Left ventricle myocardium inferior (tissue), 1 donor: ENCODE results near the gene ASB18. TPM values are rescaled to one million over a fixed set of nuclear protein-coding genes. Genes with fewer than 3 reads are reported as not detected.

Source experiments
- DNase-seq: peaks from one replicate; pipeline ENCODE4 v3.0.0-alpha.2; 2020
- H3K27ac ChIP-seq: fragments of 200-600 bp; replicated peaks from 2 replicates; pipeline ENCODE4 v1.8.0; 2021
- H3K27me3 ChIP-seq: fragments of 200-600 bp; 2 replicates; pipeline ENCODE4 v1.8.0; 2021; ENCODE audit warnings: low read depth
- H3K36me3 ChIP-seq: fragments of 200-600 bp; 2 replicates; pipeline ENCODE4 v1.8.0; 2021
- H3K4me1 ChIP-seq: fragments of 200-600 bp; 2 replicates; pipeline ENCODE4 v1.8.0; 2021
- H3K4me3 ChIP-seq: fragments of 200-600 bp; 2 replicates; pipeline ENCODE4 v1.8.0; 2021; ENCODE audit warnings: mild to moderate bottlenecking, moderate library complexity
- H3K9me3 ChIP-seq: fragments of 200-600 bp; replicated peaks from 2 replicates; pipeline ENCODE4 v1.8.0; 2021
- intact Hi-C: fragments of 100-400 bp; cut with micrococcal nuclease; formaldehyde crosslinking; loops from one replicate; pipeline ENCODE4 v1.11.0; 2022
- total RNA-seq: library from RNA; stranded (reverse); fragmentation: NEBNext Ultra II Directional; extraction: Animal tissue kit (Norgen Biotek cat#: 25700); gene quantifications from one replicate; pipeline ENCODE4 v1.2.1, GENCODE V29; 2021
- TF ChIP-seq, protein P1 (sequence below): fragments of 200-600 bp; IDR thresholded peaks from 2 replicates; pipeline ENCODE4 v1.8.0; 2021; ENCODE audit warnings: antibody characterized with exemption, mild to moderate bottlenecking, borderline replicate concordance
- donor health status: DM: no; HTN: yes; CAD: no; lungs with severe emphysema.

Gene ASB18
- total RNA-seq, 1 donor from 2014 or later: 11.3 TPM

DNA sequence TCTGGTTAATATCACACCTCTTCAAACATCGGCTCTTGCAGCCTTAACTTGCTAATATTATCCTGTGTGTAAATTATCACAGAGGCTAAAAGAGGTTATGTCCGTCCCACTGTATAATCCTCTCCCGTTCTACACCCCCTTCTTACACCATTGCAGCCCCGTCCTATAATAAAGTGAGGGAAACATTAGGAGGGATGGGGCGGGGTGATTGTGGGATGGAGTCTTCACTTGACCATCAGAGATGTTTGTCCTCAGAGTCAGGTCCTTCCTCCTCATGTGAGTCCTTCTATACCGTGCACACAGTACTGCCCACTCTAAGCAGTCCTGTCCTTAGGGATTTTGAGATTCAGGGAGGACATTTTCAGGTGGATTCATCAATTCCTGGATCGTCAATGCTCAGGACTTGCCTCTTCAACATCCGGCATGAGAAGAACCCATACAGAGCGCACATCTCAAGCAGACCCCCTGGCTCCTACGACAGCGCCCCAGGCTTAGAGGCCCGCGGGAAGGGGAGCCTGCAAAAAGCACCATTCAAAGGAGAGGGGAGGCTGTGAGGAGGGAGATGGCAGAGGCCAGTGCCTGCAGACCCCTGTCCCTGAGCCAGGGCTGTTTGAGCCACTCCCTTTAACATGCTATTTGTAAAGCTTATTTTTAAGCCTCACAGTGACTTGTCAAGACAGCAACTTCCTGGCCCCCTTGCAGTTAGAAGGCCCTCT lies 42.8 kb upstream of the ASB18 start:
- Histone ChIP-seq H3K27me3 (no peaks in the 10 kb centered on the region), H3K36me3 (no peaks in the 10 kb centered on the region), H3K4me1 (no peaks in the 10 kb centered on the region), H3K27ac (no peak overlapping the region), H3K9me3 (peaks cover 2% of the 10 kb centered on the region), H3K4me3 (no peak overlapping the region)
- no peak for DNase-seq
- intact Hi-C loops: no loop called here
- TF ChIP-seq, protein P1, sequence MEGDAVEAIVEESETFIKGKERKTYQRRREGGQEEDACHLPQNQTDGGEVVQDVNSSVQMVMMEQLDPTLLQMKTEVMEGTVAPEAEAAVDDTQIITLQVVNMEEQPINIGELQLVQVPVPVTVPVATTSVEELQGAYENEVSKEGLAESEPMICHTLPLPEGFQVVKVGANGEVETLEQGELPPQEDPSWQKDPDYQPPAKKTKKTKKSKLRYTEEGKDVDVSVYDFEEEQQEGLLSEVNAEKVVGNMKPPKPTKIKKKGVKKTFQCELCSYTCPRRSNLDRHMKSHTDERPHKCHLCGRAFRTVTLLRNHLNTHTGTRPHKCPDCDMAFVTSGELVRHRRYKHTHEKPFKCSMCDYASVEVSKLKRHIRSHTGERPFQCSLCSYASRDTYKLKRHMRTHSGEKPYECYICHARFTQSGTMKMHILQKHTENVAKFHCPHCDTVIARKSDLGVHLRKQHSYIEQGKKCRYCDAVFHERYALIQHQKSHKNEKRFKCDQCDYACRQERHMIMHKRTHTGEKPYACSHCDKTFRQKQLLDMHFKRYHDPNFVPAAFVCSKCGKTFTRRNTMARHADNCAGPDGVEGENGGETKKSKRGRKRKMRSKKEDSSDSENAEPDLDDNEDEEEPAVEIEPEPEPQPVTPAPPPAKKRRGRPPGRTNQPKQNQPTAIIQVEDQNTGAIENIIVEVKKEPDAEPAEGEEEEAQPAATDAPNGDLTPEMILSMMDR: no peak

- Histone ChIP-seq H3K4me1 (no peaks in the 10 kb centered on the region), H3K9me3 (no peaks in the 10 kb centered on the region), H3K4me3 (no peak overlapping the region), H3K36me3 (no peaks in the 10 kb centered on the region), H3K27me3 (no peaks in the 10 kb centered on the region), H3K27ac (no peak overlapping the region)
- DNase-seq: no peak
- intact Hi-C loops: no loop called here
- TF ChIP-seq, protein P1: no peak
Observed at GRCh38 chr2:236305964-236306605, 41.9 kb upstream of the ASB18 start.

DNA sequence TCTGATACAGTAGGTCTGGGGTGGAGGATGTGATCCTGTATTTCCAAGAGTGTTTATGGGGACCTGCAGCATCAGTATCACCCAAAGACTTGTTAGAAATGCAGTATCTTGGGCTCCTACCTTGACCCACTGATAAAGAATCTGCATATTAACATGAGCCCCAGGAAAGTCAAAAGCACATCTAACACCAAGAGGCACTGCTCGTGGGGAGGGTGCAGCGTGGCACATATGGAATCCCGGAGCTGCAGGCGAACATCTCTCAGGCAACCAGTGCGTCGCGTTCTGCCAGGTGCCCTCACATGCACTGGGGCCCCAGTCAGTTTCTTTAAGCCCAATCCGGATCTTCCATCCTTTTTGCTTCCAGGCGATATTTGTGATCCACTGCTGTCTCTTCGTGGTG lies 41.3 kb upstream of the ASB18 start:
- no peak overlapping the region for H3K27ac ChIP-seq
- TF ChIP-seq, protein P1: no peak
- no peak overlapping the region for H3K4me3 ChIP-seq
- no peaks in the 10 kb centered on the region for H3K4me1 ChIP-seq
- no peaks in the 10 kb centered on the region for H3K36me3 ChIP-seq
- no peaks in the 10 kb centered on the region for H3K27me3 ChIP-seq
- no peaks in the 10 kb centered on the region for H3K9me3 ChIP-seq
- intact Hi-C loops: no loop called here
- DNase-seq: no peak

DNA sequence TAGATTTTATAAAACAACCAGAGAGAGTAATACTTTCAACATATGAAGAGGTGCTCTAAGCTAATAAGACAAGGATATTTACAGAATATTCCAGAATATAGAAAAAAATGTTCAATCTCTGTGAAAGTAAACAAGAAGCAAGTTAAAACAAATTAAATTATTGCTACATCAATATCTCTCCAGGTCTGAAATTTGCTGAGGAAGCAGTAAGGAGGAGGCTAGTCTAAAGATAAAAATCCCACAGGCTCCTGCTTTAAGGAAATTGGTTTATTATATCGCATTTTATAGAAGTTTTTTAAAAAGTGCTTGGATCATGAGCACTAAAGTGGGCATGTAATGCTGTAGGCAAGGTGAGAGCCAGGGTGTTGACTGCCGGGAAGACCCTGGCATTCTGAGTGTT lies 39.7 kb upstream of the ASB18 start:
- no peak overlapping the region for H3K27ac ChIP-seq
- no peaks in the 10 kb centered on the region for H3K27me3 ChIP-seq
- H3K4me3 ChIP-seq: no peak overlapping the region
- H3K36me3 ChIP-seq: no peaks in the 10 kb centered on the region
- H3K4me1 ChIP-seq: no peaks in the 10 kb centered on the region
- intact Hi-C loops: no loop called here
- no peaks in the 10 kb centered on the region for H3K9me3 ChIP-seq
- no peak for DNase-seq
- TF ChIP-seq, protein P1: no peak

- no peak for DNase-seq
- H3K27me3 ChIP-seq: no peaks in the 10 kb centered on the region
- H3K27ac ChIP-seq: no peak overlapping the region
- H3K4me3 ChIP-seq: no peak overlapping the region
- no peaks in the 10 kb centered on the region for H3K36me3 ChIP-seq
- H3K4me1 ChIP-seq: no peaks in the 10 kb centered on the region
- intact Hi-C loops: no loop called here
- H3K9me3 ChIP-seq: no peaks in the 10 kb centered on the region
- TF ChIP-seq, protein P1: no peak
Observed at GRCh38 chr2:236302555-236302954, 38.3 kb upstream of the ASB18 start.
